K562 (cell line): Measurements from ENCODE around the gene GAB2. TPM values are rescaled to one million over a fixed set of nuclear protein-coding genes. Genes with fewer than 3 reads are reported as not detected.
A peak's percentile ranks its signal among the peaks of the same experiment; 100 is the strongest.

Experiments
- ARID4B ChIP-seq: sonication (generic); formaldehyde crosslinking; IDR thresholded peaks from 2 replicates; pipeline ENCODE4 v1.8.0; 2022; ENCODE audit warnings: mild to moderate bottlenecking, missing genetic modification reagents
- ATF7 ChIP-seq: fragments of 450-650 bp; IDR thresholded peaks from 2 replicates; pipeline ENCODE4 v1.7.1; 2014; ENCODE audit warnings: mild to moderate bottlenecking, moderate library complexity
- CEBPB ChIP-seq: fragments of 450-650 bp; IDR thresholded peaks from 2 replicates; pipeline ENCODE4 v1.6.1; 2016; ENCODE audit warnings: missing genetic modification characterization, missing compliant biosample characterization
- CXXC5 ChIP-seq: fragments of 250-450 bp; sonication (Bioruptor Pico); IDR thresholded peaks from 2 replicates; pipeline ENCODE4 v1.8.0; 2022; ENCODE audit warnings: inconsistent platforms, mild to moderate bottlenecking, moderate library complexity
- ERF ChIP-seq: fragments of 450-650 bp; formaldehyde crosslinking; IDR thresholded peaks from 2 replicates; pipeline ENCODE4 v1.4.0; 2020; ENCODE audit warnings: mild to moderate bottlenecking, mixed read lengths
- GABPB1 ChIP-seq: sonication (generic); formaldehyde crosslinking; IDR thresholded peaks from 2 replicates; pipeline ENCODE4 v1.8.0; 2022; ENCODE audit warnings: mild to moderate bottlenecking, missing genetic modification reagents
- GATAD2A ChIP-seq: fragments of 450-650 bp; IDR thresholded peaks from 2 replicates; pipeline ENCODE4 v1.6.1; 2017
- HMBOX1 ChIP-seq: sonication (generic); IDR thresholded peaks from 2 replicates; pipeline ENCODE4 v1.6.1; 2016
- MIER1 ChIP-seq: fragments of 450-650 bp; IDR thresholded peaks from 2 replicates; pipeline ENCODE4 v1.6.1; 2016; ENCODE audit warnings: antibody characterized with exemption, mild to moderate bottlenecking, low read depth
- MITF ChIP-seq: IDR thresholded peaks from 2 replicates; pipeline ENCODE4 v1.6.1; 2014; ENCODE audit warnings: antibody characterized with exemption
- RBM22 ChIP-seq: fragments of 200-400 bp; formaldehyde crosslinking; IDR thresholded peaks from 2 replicates; pipeline ENCODE4 v1.6.1; 2018; ENCODE audit warnings: low read length, low read depth; ENCODE audit not compliant: poor library complexity, severe bottlenecking
- RCOR1 ChIP-seq, 2 experiments: IDR thresholded peaks; 2 replicates each; pipeline ENCODE4 v1.6.1; 2012; ENCODE audit warnings: low read depth in 2 of 2, low read length in 2 of 2, borderline replicate concordance in 1 of 2, improper control_type of control experiment in 1 of 2
- VEZF1 ChIP-seq: fragments of 200-800 bp; sonication (Bioruptor generic); IDR thresholded peaks from 2 replicates; pipeline ENCODE4 v1.6.1; 2017; ENCODE audit warnings: missing genetic modification characterization, missing compliant biosample characterization
- ZBTB26 ChIP-seq: fragments of 450-650 bp; formaldehyde crosslinking; IDR thresholded peaks from 2 replicates; pipeline ENCODE4 v1.4.0; 2022; ENCODE audit warnings: missing genetic modification characterization
- ZNF354B ChIP-seq: fragments of 250-450 bp; sonication (Bioruptor Pico); IDR thresholded peaks from 2 replicates; pipeline ENCODE4 v1.4.0; 2020
- ZNF512 ChIP-seq: IDR thresholded peaks from 2 replicates; pipeline ENCODE4 v1.6.1; 2016; ENCODE audit warnings: missing genetic modification characterization, missing compliant biosample characterization
- ZNF830 ChIP-seq: fragments of 250-450 bp; sonication (Bioruptor Pico); IDR thresholded peaks from 2 replicates; pipeline ENCODE4 v1.5.0; 2021; ENCODE audit warnings: mild to moderate bottlenecking
- polyA plus RNA-seq, 8 experiments: library from polyadenylated mRNA; depleted of rRNA in 4 of 8; stranded (reverse) in 5 of 8; unstranded in 3 of 8; fragments of >200 nt; fragmentation: Nextera tagmentation in 2 of 8; fragmentation: Illumina TruSeq in 1 of 8; extraction: Ambion mirVana in 2 of 8; extraction: Trizol in 1 of 8; gene quantifications; 2 replicates each; pipeline versions ENCODE4 v1.2.1 to v1.2.3, GENCODE V29; 2011 to 2014; ENCODE audit warnings: inconsistent platforms in 1 of 8, missing spikeins in 1 of 8
- total RNA-seq, 7 experiments: library from RNA; depleted of rRNA in 6 of 7; stranded (reverse); fragments of >200 nt in 6 of 7; fragmentation: Illumina TruSeq in 2 of 7; extraction: Trizol in 2 of 7; gene quantifications; 2 replicates each; pipeline versions ENCODE4 v1.2.1 to v1.2.3, GENCODE V29; 2011 to 2021; ENCODE audit warnings: low replicate concordance in 1 of 7

The GAB2 gene
- total and polyA plus RNA-seq, 9 of the 15 experiments (the other 6 are each of a cell fraction or from before 2014, with no cell fraction given): 2.3 to 35.2 (median 16.1) TPM

GRCh38 chr11:78336877-78337553, 80.6 kb downstream of the GAB2 start (continued):
- TF ChIP-seq ARID4B (CRISPR knock-in tag): no peak
- TF ChIP-seq ZNF512: no peak
- no peak for TF ChIP-seq ZNF354B
- TF ChIP-seq CXXC5 (CRISPR knock-in tag): peak; percentile 30; the same call in 1 of the 2 replicates
- TF ChIP-seq MIER1: no peak
- TF ChIP-seq GABPB1 (CRISPR knock-in tag): no peak
- TF ChIP-seq ZBTB26 (CRISPR knock-in tag): no peak
- TF ChIP-seq MITF: no peak
- no peak for TF ChIP-seq ZNF830 (CRISPR knock-in tag)
- peak; percentile 37; the same call in 1 of the 2 replicates for TF ChIP-seq HMBOX1
- 0 out of 2 replicates have a peak, but pooled peaks have one; percentile 14 for TF ChIP-seq CEBPB (tag)
- TF ChIP-seq VEZF1 (CRISPR knock-in tag): peak; percentile 38; the same call in 1 of the 2 replicates
- no peak for TF ChIP-seq ERF
- no peak for TF ChIP-seq RBM22
- TF ChIP-seq GATAD2A: no peak
- TF ChIP-seq RCOR1 (IDR thresholded peaks at IDR 0.05; ENCODE audit: borderline replicate concordance in 1 of 2, low read depth in 2 of 2, low read length in 2 of 2): 0 out of 4 replicates have a peak, but pooled peaks of 1 of the 2 experiments have one; percentile 13
- peak; percentile 21; the same call in 1 of the 2 replicates for TF ChIP-seq ATF7
